DND-41 (cell line): ENCODE measurements around the gene MAP4K1.

Experiments
- EZH2 ChIP-seq: IDR thresholded peaks from 3 replicates; pipeline ENCODE4 v1.6.1; 2012; ENCODE audit warnings: borderline replicate concordance, low read depth, mild to moderate bottlenecking, moderate library complexity, low read length, inconsistent platforms; ENCODE audit not compliant: severe bottlenecking
- TF ChIP-seq, protein P1 (sequence below): IDR thresholded peaks from 2 replicates; pipeline ENCODE4 v1.5.1; 2012; ENCODE audit warnings: borderline replicate concordance, low read length, moderate library complexity, mild to moderate bottlenecking; ENCODE audit not compliant: poor library complexity, severe bottlenecking; ENCODE audit errors: extremely low read depth

DNA sequence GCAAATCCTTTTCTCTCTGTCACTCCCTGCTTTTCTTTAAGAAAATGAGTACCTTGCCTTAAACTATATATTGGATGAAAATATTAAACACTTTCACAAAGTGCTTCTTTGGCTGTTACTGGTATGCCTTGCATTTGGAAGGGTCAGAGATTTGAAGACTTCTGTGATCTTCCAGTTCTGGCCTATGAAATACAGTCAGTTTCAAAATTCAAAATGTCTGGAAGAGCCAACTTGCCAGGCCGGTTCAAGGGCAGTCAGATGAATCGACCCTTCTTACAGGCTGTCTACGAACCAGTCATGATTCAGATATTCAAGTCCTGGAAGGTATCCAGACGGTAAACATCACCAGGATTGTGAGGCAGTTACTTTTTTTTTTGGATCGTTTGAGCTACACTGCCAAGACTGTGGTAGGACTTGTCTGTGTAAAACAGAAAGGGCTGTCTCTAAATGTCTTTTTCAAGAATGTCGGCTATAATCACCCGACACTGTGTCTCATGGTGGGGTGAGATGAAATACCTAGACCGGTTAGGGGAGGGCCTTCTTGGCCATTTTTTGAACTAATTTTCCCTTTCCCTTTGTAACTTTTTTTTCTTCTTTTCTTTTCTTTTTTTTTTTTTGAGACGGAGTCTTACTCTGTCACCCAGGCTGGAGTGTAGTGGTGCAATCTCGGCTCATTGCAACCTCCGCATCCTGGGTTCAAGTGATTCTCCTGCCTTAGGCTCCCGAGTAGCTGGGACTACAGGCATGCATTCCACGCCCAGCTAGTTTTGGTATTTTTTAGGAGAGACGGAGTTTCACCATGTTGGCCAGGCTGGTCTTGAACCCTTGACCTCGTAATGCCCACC, 40.9 kb upstream of the MAP4K1 start:
- TF ChIP-seq EZH2 = no peak
- TF ChIP-seq, protein P1, sequence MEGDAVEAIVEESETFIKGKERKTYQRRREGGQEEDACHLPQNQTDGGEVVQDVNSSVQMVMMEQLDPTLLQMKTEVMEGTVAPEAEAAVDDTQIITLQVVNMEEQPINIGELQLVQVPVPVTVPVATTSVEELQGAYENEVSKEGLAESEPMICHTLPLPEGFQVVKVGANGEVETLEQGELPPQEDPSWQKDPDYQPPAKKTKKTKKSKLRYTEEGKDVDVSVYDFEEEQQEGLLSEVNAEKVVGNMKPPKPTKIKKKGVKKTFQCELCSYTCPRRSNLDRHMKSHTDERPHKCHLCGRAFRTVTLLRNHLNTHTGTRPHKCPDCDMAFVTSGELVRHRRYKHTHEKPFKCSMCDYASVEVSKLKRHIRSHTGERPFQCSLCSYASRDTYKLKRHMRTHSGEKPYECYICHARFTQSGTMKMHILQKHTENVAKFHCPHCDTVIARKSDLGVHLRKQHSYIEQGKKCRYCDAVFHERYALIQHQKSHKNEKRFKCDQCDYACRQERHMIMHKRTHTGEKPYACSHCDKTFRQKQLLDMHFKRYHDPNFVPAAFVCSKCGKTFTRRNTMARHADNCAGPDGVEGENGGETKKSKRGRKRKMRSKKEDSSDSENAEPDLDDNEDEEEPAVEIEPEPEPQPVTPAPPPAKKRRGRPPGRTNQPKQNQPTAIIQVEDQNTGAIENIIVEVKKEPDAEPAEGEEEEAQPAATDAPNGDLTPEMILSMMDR = no peak
